ENCODE data around the gene KIN. TPM values are rescaled to one million over a fixed set of nuclear protein-coding genes. Genes with fewer than 3 reads are reported as not detected.
A peak's percentile ranks its signal among the peaks of the same experiment; 100 is the strongest.
"Not testable (repeated sequence)": the region's sequence is repeated elsewhere in the genome, so short reads cannot be mapped to it uniquely, and the experiment has no call there.

KIN gene
- total RNA-seq, 1 experiment from 2014 or later: 15.0 TPM

DNA sequence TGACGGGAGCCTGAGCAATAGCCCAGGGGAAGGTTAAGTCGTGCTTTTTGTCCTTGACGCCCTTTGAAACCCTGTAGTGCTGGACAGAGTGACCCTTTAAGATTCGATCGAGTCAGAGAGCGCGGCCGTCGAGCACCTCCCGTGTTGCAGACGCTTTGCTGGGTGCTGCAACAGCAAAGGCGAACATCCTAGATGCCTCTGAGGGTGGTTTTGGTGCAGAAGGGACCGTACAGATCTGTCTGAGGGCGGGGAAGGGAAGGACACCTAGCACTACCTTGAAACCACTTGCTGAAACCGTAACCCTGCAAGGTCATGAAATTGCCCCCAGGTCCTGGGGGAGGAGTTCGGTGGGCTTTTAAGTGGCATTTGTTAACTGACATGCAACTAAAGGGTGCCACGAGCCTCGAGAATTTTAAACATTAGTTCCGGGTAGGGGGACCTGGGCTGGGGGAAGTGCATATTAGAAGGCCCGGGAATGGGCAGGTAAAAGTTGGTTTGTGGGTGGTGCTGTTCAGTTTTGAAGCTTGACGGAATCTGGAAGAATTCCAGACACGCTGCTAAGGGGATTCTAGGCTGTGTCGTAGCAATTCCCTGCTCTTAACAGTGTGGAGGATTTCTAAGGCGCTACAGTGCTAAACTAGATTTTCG, 970 bp upstream of the KIN start:
- intact Hi-C loops (cut with micrococcal nuclease; ENCODE audit: unreplicated experiment): loop anchor here (5.0 kb wide), 1 partner anchor 101 kb away; no protein-coding TSS in a partner anchor
- H3K4me3 Mint-ChIP-seq (ENCODE audit: low read depth, unreplicated experiment): no peak overlapping the region

DNA sequence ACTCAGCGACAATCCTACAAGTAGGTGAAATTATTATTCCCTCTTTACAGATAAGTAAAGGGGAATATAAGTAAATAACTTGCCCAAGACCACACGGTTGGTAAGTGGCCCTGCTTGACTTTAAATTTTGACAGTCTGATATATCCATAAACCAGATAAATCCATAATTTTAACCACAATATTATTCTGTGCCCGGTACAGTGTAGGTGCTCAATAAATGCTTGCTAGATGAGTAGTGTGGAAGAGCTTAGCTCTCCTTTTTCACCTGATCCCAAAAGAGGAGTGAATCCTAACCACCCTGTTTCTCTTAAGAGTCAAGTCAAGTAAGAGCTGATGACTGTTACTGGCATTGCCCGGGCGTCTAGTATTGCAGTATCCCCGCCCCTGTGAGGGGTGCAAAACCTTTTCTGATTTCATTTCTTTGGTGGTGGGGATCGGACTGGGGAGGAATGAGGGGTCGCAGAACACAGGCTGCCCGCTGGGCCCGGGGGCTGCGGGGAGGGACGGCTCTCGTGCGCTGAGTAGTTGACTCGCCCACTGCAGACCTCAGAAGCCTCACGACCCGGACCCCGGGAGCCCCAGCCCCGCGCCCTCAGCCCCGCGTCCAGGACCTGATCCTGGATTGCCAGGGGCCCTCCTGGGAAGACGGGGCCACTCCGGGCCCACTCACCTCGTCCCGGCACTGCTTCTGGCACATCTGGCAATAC, 490 bp downstream of the KIN start:
- DNase-seq: peak; percentile 3
- no peaks in the 10 kb centered on the region for H3K27me3 Mint-ChIP-seq (ENCODE audit: unreplicated experiment)
- no peak overlapping the region for H3K27ac Mint-ChIP-seq (ENCODE audit: unreplicated experiment)
- TF ChIP-seq, protein P1, sequence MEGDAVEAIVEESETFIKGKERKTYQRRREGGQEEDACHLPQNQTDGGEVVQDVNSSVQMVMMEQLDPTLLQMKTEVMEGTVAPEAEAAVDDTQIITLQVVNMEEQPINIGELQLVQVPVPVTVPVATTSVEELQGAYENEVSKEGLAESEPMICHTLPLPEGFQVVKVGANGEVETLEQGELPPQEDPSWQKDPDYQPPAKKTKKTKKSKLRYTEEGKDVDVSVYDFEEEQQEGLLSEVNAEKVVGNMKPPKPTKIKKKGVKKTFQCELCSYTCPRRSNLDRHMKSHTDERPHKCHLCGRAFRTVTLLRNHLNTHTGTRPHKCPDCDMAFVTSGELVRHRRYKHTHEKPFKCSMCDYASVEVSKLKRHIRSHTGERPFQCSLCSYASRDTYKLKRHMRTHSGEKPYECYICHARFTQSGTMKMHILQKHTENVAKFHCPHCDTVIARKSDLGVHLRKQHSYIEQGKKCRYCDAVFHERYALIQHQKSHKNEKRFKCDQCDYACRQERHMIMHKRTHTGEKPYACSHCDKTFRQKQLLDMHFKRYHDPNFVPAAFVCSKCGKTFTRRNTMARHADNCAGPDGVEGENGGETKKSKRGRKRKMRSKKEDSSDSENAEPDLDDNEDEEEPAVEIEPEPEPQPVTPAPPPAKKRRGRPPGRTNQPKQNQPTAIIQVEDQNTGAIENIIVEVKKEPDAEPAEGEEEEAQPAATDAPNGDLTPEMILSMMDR (IDR thresholded peaks at IDR 0.05; ENCODE audit: unreplicated experiment): no peak
- intact Hi-C loops (cut with micrococcal nuclease; ENCODE audit: unreplicated experiment): loop anchor here (5.0 kb wide), 1 partner anchor 100 kb away; no protein-coding TSS in a partner anchor
- H3K9me3 Mint-ChIP-seq (ENCODE audit: low read depth, unreplicated experiment): no peaks in the 10 kb centered on the region
- peaks cover 25% of the 10 kb centered on the region for H3K4me1 Mint-ChIP-seq (ENCODE audit: low read depth, unreplicated experiment)
- no peak overlapping the region for H3K4me3 Mint-ChIP-seq (ENCODE audit: low read depth, unreplicated experiment)
- H3K36me3 Mint-ChIP-seq (ENCODE audit: insufficient read depth, unreplicated experiment): peaks cover 14% of the 10 kb centered on the region
- TSS peak; percentile 68 for BruUV-seq (replicated peaks)
- CTCF ChIA-PET: interaction anchor here (0.6 to 2.1 kb wide), 6 partner anchors 10 to 1091 kb away, joined by 3 to 9 read pairs (median 6); partner anchors contain the start of gene TAF3

More for the DNA sequence above, 970 bp upstream of the KIN start:
- DNase-seq: peak; percentile 20
- TF ChIP-seq, protein P1 (IDR thresholded peaks at IDR 0.05; ENCODE audit: unreplicated experiment): no peak
- no peaks in the 10 kb centered on the region for H3K27me3 Mint-ChIP-seq (ENCODE audit: unreplicated experiment)
- CTCF ChIA-PET: interaction anchor here (1.0 to 2.1 kb wide), 4 partner anchors 30 to 1093 kb away, joined by 3 to 9 read pairs (median 4); partner anchors contain the start of gene TAF3
- peaks cover 35% of the 10 kb centered on the region for H3K4me1 Mint-ChIP-seq (ENCODE audit: low read depth, unreplicated experiment)
- no TSS peak for BruUV-seq (replicated peaks)
- H3K9me3 Mint-ChIP-seq (ENCODE audit: low read depth, unreplicated experiment): no peaks in the 10 kb centered on the region
- peaks cover 14% of the 10 kb centered on the region for H3K36me3 Mint-ChIP-seq (ENCODE audit: insufficient read depth, unreplicated experiment)
- H3K27ac Mint-ChIP-seq (ENCODE audit: unreplicated experiment): peak overlapping the region; percentile 42

DNA sequence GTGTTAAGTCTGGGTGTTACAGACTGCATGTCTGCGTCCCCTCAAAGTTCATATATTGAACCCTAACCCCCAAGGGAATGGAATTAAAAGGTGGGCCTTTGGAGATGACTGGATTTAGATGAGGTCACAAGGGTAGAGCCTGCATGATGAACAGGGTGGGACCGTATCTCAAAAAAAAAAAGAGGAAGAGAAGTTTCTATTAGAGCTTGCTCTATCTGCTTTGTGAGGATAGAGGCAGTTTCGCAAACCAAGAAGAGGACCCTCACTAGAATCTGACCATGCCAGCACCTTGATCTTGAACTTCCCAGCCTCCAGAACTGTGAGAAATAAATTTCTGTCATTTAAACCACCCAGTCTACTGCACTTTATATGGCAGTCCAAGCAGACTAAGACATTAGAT, 1.4 kb downstream of the KIN start:
- no peaks in the 10 kb centered on the region for H3K9me3 Mint-ChIP-seq (ENCODE audit: low read depth, unreplicated experiment)
- no peak overlapping the region for H3K4me3 Mint-ChIP-seq (ENCODE audit: low read depth, unreplicated experiment)
- H3K36me3 Mint-ChIP-seq (ENCODE audit: insufficient read depth, unreplicated experiment): peaks cover 14% of the 10 kb centered on the region
- H3K4me1 Mint-ChIP-seq (ENCODE audit: low read depth, unreplicated experiment): peaks cover 16% of the 10 kb centered on the region
- CTCF ChIA-PET: no interaction called here
- H3K27me3 Mint-ChIP-seq (ENCODE audit: unreplicated experiment): no peaks in the 10 kb centered on the region
- BruUV-seq (replicated peaks): no TSS peak
- no peak overlapping the region for H3K27ac Mint-ChIP-seq (ENCODE audit: unreplicated experiment)
- intact Hi-C loops (cut with micrococcal nuclease; ENCODE audit: unreplicated experiment): loop anchor here (5.0 kb wide), 1 partner anchor 99 kb away; no protein-coding TSS in a partner anchor
- TF ChIP-seq, protein P1 (IDR thresholded peaks at IDR 0.05; ENCODE audit: unreplicated experiment): no peak
- DNase-seq: no peak

DNA sequence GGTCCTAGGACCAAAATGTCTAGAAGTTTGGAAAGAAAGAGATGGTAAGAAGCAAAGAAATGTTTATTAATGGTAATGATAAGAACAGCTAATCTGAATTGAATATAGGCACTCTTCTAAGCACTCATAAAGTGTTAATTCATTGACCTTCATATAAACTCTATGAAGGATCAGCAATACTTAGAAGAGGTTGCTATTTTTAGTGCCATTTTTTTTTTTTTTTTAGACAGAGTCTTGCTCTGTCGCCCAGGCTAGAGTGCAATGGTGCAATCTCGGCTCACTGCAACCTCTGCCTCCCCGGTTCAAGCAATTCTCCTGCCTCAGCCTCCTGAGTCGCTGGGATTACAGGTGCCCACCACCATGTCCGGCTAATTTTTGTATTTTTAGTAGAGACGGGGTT, 5.6 kb downstream of the KIN start:
- H3K27ac Mint-ChIP-seq (ENCODE audit: unreplicated experiment); CTCF ChIA-PET; H3K27me3 Mint-ChIP-seq (ENCODE audit: unreplicated experiment); H3K9me3 Mint-ChIP-seq (ENCODE audit: low read depth, unreplicated experiment); H3K4me3 Mint-ChIP-seq (ENCODE audit: low read depth, unreplicated experiment); H3K4me1 Mint-ChIP-seq (ENCODE audit: low read depth, unreplicated experiment); DNase-seq; intact Hi-C loops (cut with micrococcal nuclease; ENCODE audit: unreplicated experiment); BruUV-seq (replicated peaks): not testable (repeated sequence)
- peaks cover 28% of the 10 kb centered on the region for H3K36me3 Mint-ChIP-seq (ENCODE audit: insufficient read depth, unreplicated experiment)
